BE2C (cell line): ENCODE results near the gene CHRND.

Source experiments
- DNase-seq: peaks from one replicate; pipeline ENCODE4 v3.0.0-alpha.2; 2020
- H3K27me3 ChIP-seq: fragments of 250-450 bp; sonication (Bioruptor Pico); 2 replicates; pipeline ENCODE4 v1.5.1; 2020; ENCODE audit warnings: mild to moderate bottlenecking
- H3K36me3 ChIP-seq: fragments of 250-450 bp; sonication (Bioruptor Pico); 2 replicates; pipeline ENCODE4 v1.5.1; 2020; ENCODE audit warnings: mild to moderate bottlenecking
- H3K4me1 ChIP-seq: fragments of 250-450 bp; sonication (Bioruptor Pico); 2 replicates; pipeline ENCODE4 v1.5.1; 2020
- H3K4me3 ChIP-seq: 2 replicates; pipeline ENCODE4 v1.5.1; 2011; ENCODE audit warnings: low read depth, low read length
- H3K9me3 ChIP-seq: fragments of 250-450 bp; sonication (Bioruptor Pico); 2 replicates; pipeline ENCODE4 v1.5.1; 2020
- CTCF ChIP-seq: IDR thresholded peaks from 2 replicates; pipeline ENCODE4 v1.5.1; 2012; ENCODE audit warnings: mild to moderate bottlenecking, low read depth, low read length

CHRND gene

GRCh38 chr2:232549655-232550353 lies 23.8 kb downstream of the CHRND start:
- no peaks in the 10 kb centered on the region for H3K27me3 ChIP-seq
- H3K9me3 ChIP-seq: no peaks in the 10 kb centered on the region
- H3K4me1 ChIP-seq: no peaks in the 10 kb centered on the region
- no peak for DNase-seq
- peak overlapping the region; percentile 78 for H3K4me3 ChIP-seq
- no peak for TF ChIP-seq CTCF
- H3K36me3 ChIP-seq: peaks cover 29% of the 10 kb centered on the region

- H3K4me3 ChIP-seq: peak within 1 kb of the TSS; percentile 78
- H3K36me3 ChIP-seq: peaks cover 27% of the 10 kb centered on the region
- peak; percentile 97 for DNase-seq
- TF ChIP-seq CTCF: peak; percentile 18
- no peaks in the 10 kb centered on the region for H3K4me1 ChIP-seq
- no peaks in the 10 kb centered on the region for H3K9me3 ChIP-seq
- no peaks in the 10 kb centered on the region for H3K27me3 ChIP-seq
Measured at GRCh38 chr2:232550354-232551249, 24.6 kb downstream of the CHRND start, which contains the start of the genes EIF4E2 and TIGD1. EIF4E2 (plus strand) TSS chr2:232550689; CDS start chr2:232550725, 36 bp downstream. TIGD1 (minus strand) TSS chr2:232550557; CDS start chr2:232549882, 675 bp downstream.

GRCh38 chr2:232551250-232551638 lies 25.3 kb downstream of the CHRND start:
- Histone ChIP-seq H3K27me3 (no peaks in the 10 kb centered on the region), H3K9me3 (no peaks in the 10 kb centered on the region), H3K36me3 (peaks cover 32% of the 10 kb centered on the region), H3K4me1 (no peaks in the 10 kb centered on the region), H3K4me3 (peak overlapping the region; percentile 78)
- no peak for TF ChIP-seq CTCF
- DNase-seq: no peak

GRCh38 chr2:232551776-232552175 lies 25.8 kb downstream of the CHRND start:
- no peak for TF ChIP-seq CTCF
- Histone ChIP-seq H3K36me3 (peaks cover 36% of the 10 kb centered on the region), H3K4me3 (peak overlapping the region; percentile 78), H3K4me1 (no peaks in the 10 kb centered on the region), H3K9me3 (no peaks in the 10 kb centered on the region), H3K27me3 (no peaks in the 10 kb centered on the region)
- DNase-seq: no peak

- Histone ChIP-seq H3K4me1 (no peaks in the 10 kb centered on the region), H3K36me3 (peaks cover 50% of the 10 kb centered on the region), H3K9me3 (no peaks in the 10 kb centered on the region), H3K4me3 (no peak overlapping the region), H3K27me3 (no peaks in the 10 kb centered on the region)
- DNase-seq: no peak
- no peak for TF ChIP-seq CTCF
Measured at GRCh38 chr2:232556426-232556825, 30.5 kb downstream of the CHRND start.
